Neuronal stem cell (in vitro differentiated cells): ENCODE results near the gene MBLAC1.
A peak's percentile ranks its signal among the peaks of the same experiment; 100 is the strongest.

Experiments used
- DNase-seq: peaks from one replicate; pipeline ENCODE4 v3.0.0-alpha.2; 2013; ENCODE audit warnings: low spot score
- H2AFZ ChIP-seq: one replicate; pipeline ENCODE4 v1.6.1; 2013; ENCODE audit warnings: mild to moderate bottlenecking, low read length, inconsistent platforms
- H2AK5ac ChIP-seq: 2 replicates; pipeline ENCODE4 v1.6.1; 2013; ENCODE audit warnings: low read depth, mild to moderate bottlenecking, inconsistent platforms, low read length, moderate library complexity, mixed read lengths
- H2BK120ac ChIP-seq: 2 replicates; pipeline ENCODE4 v1.6.1; 2013; ENCODE audit warnings: low read depth, mild to moderate bottlenecking, inconsistent platforms, low read length, moderate library complexity, mixed read lengths
- H2BK12ac ChIP-seq: one replicate; pipeline ENCODE4 v1.6.1; 2013; ENCODE audit warnings: low read length, inconsistent platforms
- H2BK15ac ChIP-seq: 2 replicates; pipeline ENCODE4 v1.6.1; 2013; ENCODE audit warnings: mild to moderate bottlenecking, low read length, inconsistent platforms, mixed read lengths
- H2BK5ac ChIP-seq: one replicate; pipeline ENCODE4 v1.6.1; 2013; ENCODE audit warnings: inconsistent platforms, mild to moderate bottlenecking, low read length, moderate library complexity
- H3K14ac ChIP-seq: one replicate; pipeline ENCODE4 v1.6.1; 2013; ENCODE audit warnings: low read length, inconsistent platforms
- H3K18ac ChIP-seq: 2 replicates; pipeline ENCODE4 v1.6.1; 2013; ENCODE audit warnings: low read length, inconsistent platforms
- H3K23ac ChIP-seq: 2 replicates; pipeline ENCODE4 v1.6.1; 2013; ENCODE audit warnings: low read depth, mild to moderate bottlenecking, mixed read lengths, low read length, inconsistent platforms; ENCODE audit not compliant: poor library complexity
- H3K27ac ChIP-seq: replicated peaks from 3 replicates; pipeline ENCODE4 v1.5.1; 2013; ENCODE audit warnings: low read length, inconsistent platforms
- H3K27me3 ChIP-seq, 3 experiments: 2 replicates each; pipeline ENCODE4 v1.6.1; 2013; ENCODE audit warnings: low read length in 3 of 3, mild to moderate bottlenecking in 2 of 3, inconsistent platforms in 1 of 3, low read depth in 1 of 3, mixed read lengths in 1 of 3, moderate library complexity in 1 of 3; ENCODE audit not compliant: control insufficient read depth in 3 of 3, insufficient read depth in 3 of 3
- H3K36me3 ChIP-seq, 2 donors: replicated peaks in 1 of 2; 2 replicates each; pipeline ENCODE4 v1.6.1; 2013; ENCODE audit warnings: low read length in 2 of 2; ENCODE audit not compliant: control insufficient read depth in 2 of 2, insufficient read depth in 2 of 2
- H3K4ac ChIP-seq: 2 replicates; pipeline ENCODE4 v1.6.1; 2013; ENCODE audit warnings: inconsistent platforms, mild to moderate bottlenecking, low read length, moderate library complexity
- H3K4me1 ChIP-seq, 2 donors: 1 replicate in 1 of 2; 2 replicates in 1 of 2; pipeline ENCODE4 v1.6.1; 2013; ENCODE audit warnings: low read length in 2 of 2, low read depth in 1 of 2; ENCODE audit not compliant: control insufficient read depth in 2 of 2, insufficient read depth in 1 of 2
- H3K4me2 ChIP-seq: one replicate; pipeline ENCODE4 v1.6.1; 2013; ENCODE audit warnings: mild to moderate bottlenecking, low read length, inconsistent platforms; ENCODE audit not compliant: insufficient read depth, poor library complexity, severe bottlenecking
- H3K4me3 ChIP-seq, 2 donors: 2 replicates each; pipeline ENCODE4 v1.5.1; 2013; ENCODE audit warnings: low read length in 2 of 2, mild to moderate bottlenecking in 2 of 2, inconsistent platforms in 1 of 2, moderate library complexity in 1 of 2
- H3K79me1 ChIP-seq: one replicate; pipeline ENCODE4 v1.6.1; 2013; ENCODE audit warnings: low read depth, mild to moderate bottlenecking, inconsistent platforms, low read length, moderate library complexity
- H3K9ac ChIP-seq: one replicate; pipeline ENCODE4 v1.6.1; 2013; ENCODE audit warnings: mild to moderate bottlenecking, low read depth, low read length, inconsistent platforms; ENCODE audit not compliant: poor library complexity
- H3K9me3 ChIP-seq, 2 donors: replicated peaks in 1 of 2; 2 replicates each; pipeline versions ENCODE3 to v1.6.1; 2013; ENCODE audit warnings: low read length in 2 of 2, mild to moderate bottlenecking in 2 of 2, inconsistent platforms in 1 of 2, low read depth in 1 of 2, mixed read lengths in 1 of 2, moderate library complexity in 1 of 2; ENCODE audit not compliant: control insufficient read depth in 2 of 2, insufficient read depth in 1 of 2
- H4K8ac ChIP-seq: one replicate; pipeline ENCODE4 v1.6.1; 2013; ENCODE audit warnings: low read depth, mild to moderate bottlenecking, inconsistent platforms, low read length, moderate library complexity
- H4K91ac ChIP-seq: one replicate; pipeline ENCODE4 v1.6.1; 2013; ENCODE audit warnings: low read length, low read depth, mild to moderate bottlenecking, inconsistent platforms; ENCODE audit not compliant: poor library complexity
- WGBS, 2 donors: extraction: QIAGEN DNeasy Blood & Tissue Kit; methylation state at CpG; one replicate each; pipeline ENCODE4 v1.1.7; 2013; ENCODE audit warnings: missing lambda C conversion rate in 2 of 2, mixed read lengths in 1 of 2; ENCODE audit not compliant: insufficient read length in 2 of 2, insufficient replicate concordance in 1 of 2; ENCODE audit errors: extremely low coverage in 2 of 2; 5-methylcytosine and 5-hydroxymethylcytosine counted together
- small RNA-seq: library from polyadenylated mRNA; stranded (forward); fragments of <200 nt; extraction: miRNeasy Mini kit (QIAGEN cat#:217004); gene quantifications from one replicate; pipeline ENCODE3, GENCODE V24; 2013; ENCODE audit not compliant: insufficient read depth

MBLAC1 gene

GRCh38 chr7:100176096-100177044 lies 49.6 kb downstream of the MBLAC1 start:
- peaks cover 0 to 6% (median 0%) of the 10 kb centered on the region in 3 experiments for H3K27me3 ChIP-seq

GRCh38 chr7:100177045-100178001 lies 50.6 kb downstream of the MBLAC1 start, which contains the start of the genes GPC2 and STAG3:
TSS of gene GPC2 (minus strand) at chr7:100177381. CDS start at chr7:100177199, 182 bp downstream.
TSS of gene STAG3 (plus strand) at chr7:100177918. CDS start at chr7:100180557, 2,639 bp downstream.
- H4K8ac ChIP-seq = no peak within 1 kb of the TSS
- no peaks in the 10 kb centered on the region for H3K79me1 ChIP-seq
- no peaks in the 10 kb centered on the region for H3K27me3 ChIP-seq
- H3K9me3 ChIP-seq = no peaks in the 10 kb centered on the region
- no peak within 1 kb of the TSS for H4K91ac ChIP-seq
- peak within 1 kb of the TSS; percentile 11 for H3K23ac ChIP-seq
- no CpG with 5 or more reads among the region's 78 CpGs for WGBS, 2 donors
- peak within 1 kb of the TSS; percentile 72 for H3K4me2 ChIP-seq
- H2BK5ac ChIP-seq = peak within 1 kb of the TSS; percentile 10
- no peak within 1 kb of the TSS for H2BK12ac ChIP-seq
- H3K4ac ChIP-seq = no peak within 1 kb of the TSS
- H2AK5ac ChIP-seq = peak within 1 kb of the TSS; percentile 24
- H3K4me1 ChIP-seq = peaks cover 6 to 11% of the 10 kb centered on the region in 2 donors
- peak within 1 kb of the TSS; percentile 10 for H3K14ac ChIP-seq
- H3K36me3 ChIP-seq = peaks cover 8 to 29% of the 10 kb centered on the region in 2 donors
- H2BK15ac ChIP-seq = peak within 1 kb of the TSS; percentile 53
- peak within 1 kb of the TSS; percentile 81 for H3K9ac ChIP-seq
- peak within 1 kb of the TSS; percentile 73 for H3K18ac ChIP-seq
- H2AFZ ChIP-seq = peak within 1 kb of the TSS; percentile 96
- no peak within 1 kb of the TSS for H2BK120ac ChIP-seq
- peak within 1 kb of the TSS; percentile 19 for H3K27ac ChIP-seq
- H3K4me3 ChIP-seq = peak within 1 kb of the TSS; percentile 93 to 94
- DNase-seq = peak; percentile 96

More at GRCh38 chr7:100176096-100177044, 49.6 kb downstream of the MBLAC1 start:
- H2AFZ ChIP-seq = peak overlapping the region; percentile 96
- H2BK12ac ChIP-seq = no peak overlapping the region
- no peak overlapping the region for H3K14ac ChIP-seq
- no peak overlapping the region for H4K91ac ChIP-seq
- H2BK15ac ChIP-seq = peak overlapping the region; percentile 53
- H4K8ac ChIP-seq = no peak overlapping the region
- no peak overlapping the region for H2BK5ac ChIP-seq
- no peak for DNase-seq
- no peak overlapping the region for H3K4ac ChIP-seq
- no peaks in the 10 kb centered on the region for H3K9me3 ChIP-seq
- no peak overlapping the region for H3K27ac ChIP-seq
- no peak overlapping the region for H3K23ac ChIP-seq
- H3K4me2 ChIP-seq = peak overlapping the region; percentile 72
- no peak overlapping the region for H3K18ac ChIP-seq
- H3K79me1 ChIP-seq = peaks cover 2% of the 10 kb centered on the region
- peak overlapping the region; percentile 93 to 94 for H3K4me3 ChIP-seq
- H3K36me3 ChIP-seq = peaks cover 8 to 34% of the 10 kb centered on the region in 2 donors
- no peak overlapping the region for H2AK5ac ChIP-seq
- no peak overlapping the region for H2BK120ac ChIP-seq
- no CpG with 5 or more reads among the region's 14 CpGs for WGBS, 2 donors
- H3K4me1 ChIP-seq = peaks cover 9 to 11% of the 10 kb centered on the region in 2 donors
- no peak overlapping the region for H3K9ac ChIP-seq

Small RNA genes within 50 kb of the gene (small RNA-seq; reads per million reads assigned to genes)
- gene MIR106B (4,127 reads per million, percentile 100 among the genes with 10 or more reads in this experiment), gene MIR25 (59,943 reads per million, percentile 100 among the genes with 10 or more reads in this experiment), gene MIR93 (20,973 reads per million, percentile 100 among the genes with 10 or more reads in this experiment)
